Trophoblast cell (in vitro differentiated cells and primary cell): ENCODE measurements around the gene CDYL.

Source experiments
- DNase-seq, 2 donors: peaks; one replicate each; pipeline ENCODE4 v3.0.0-alpha.2; 2016
- H2AFZ ChIP-seq: 2 replicates; pipeline ENCODE4 v1.6.1; 2013; ENCODE audit warnings: low read length, moderate library complexity, mild to moderate bottlenecking; ENCODE audit not compliant: insufficient read depth, poor library complexity
- H2AK5ac ChIP-seq: 2 replicates; pipeline ENCODE4 v1.6.1; 2013; ENCODE audit warnings: mild to moderate bottlenecking, low read length
- H2BK120ac ChIP-seq: 2 replicates; pipeline ENCODE4 v1.6.1; 2013; ENCODE audit warnings: low read length, mild to moderate bottlenecking, moderate library complexity; ENCODE audit not compliant: insufficient read depth, poor library complexity
- H2BK12ac ChIP-seq: 2 replicates; pipeline ENCODE4 v1.6.1; 2013; ENCODE audit warnings: mild to moderate bottlenecking, low read length, moderate library complexity
- H2BK5ac ChIP-seq: 2 replicates; pipeline ENCODE4 v1.6.1; 2013; ENCODE audit warnings: low read length, low read depth, moderate library complexity, mild to moderate bottlenecking; ENCODE audit not compliant: poor library complexity
- H3K14ac ChIP-seq: 2 replicates; pipeline ENCODE4 v1.6.1; 2013; ENCODE audit warnings: mild to moderate bottlenecking, low read length
- H3K18ac ChIP-seq: 2 replicates; pipeline ENCODE4 v1.6.1; 2013; ENCODE audit warnings: mild to moderate bottlenecking, low read length
- H3K23ac ChIP-seq: 2 replicates; pipeline ENCODE4 v1.6.1; 2013; ENCODE audit warnings: low read length
- H3K27ac ChIP-seq: 2 replicates; pipeline ENCODE4 v1.5.1; 2013; ENCODE audit warnings: low read depth, mild to moderate bottlenecking, inconsistent platforms, low read length, moderate library complexity
- H3K27me3 ChIP-seq: 2 replicates; pipeline ENCODE4 v1.6.1; 2013; ENCODE audit warnings: inconsistent platforms, mild to moderate bottlenecking, low read length, moderate library complexity; ENCODE audit not compliant: insufficient read depth
- H3K36me3 ChIP-seq, 2 experiments: 1 replicate in 1 of 2; 2 replicates in 1 of 2; pipeline ENCODE4 v1.6.1; 2013; ENCODE audit warnings: low read length in 2 of 2, mild to moderate bottlenecking in 2 of 2, moderate library complexity in 1 of 2; ENCODE audit not compliant: insufficient read depth in 2 of 2, control insufficient read depth in 1 of 2
- H3K4ac ChIP-seq: 2 replicates; pipeline ENCODE4 v1.6.1; 2013; ENCODE audit warnings: low read depth, mild to moderate bottlenecking, low read length, moderate library complexity
- H3K4me1 ChIP-seq, 2 experiments: 1 replicate in 1 of 2; 2 replicates in 1 of 2; pipeline ENCODE4 v1.6.1; 2013; ENCODE audit warnings: low read length in 2 of 2, mild to moderate bottlenecking in 2 of 2, moderate library complexity in 1 of 2; ENCODE audit not compliant: insufficient read depth in 2 of 2, control insufficient read depth in 1 of 2
- H3K4me2 ChIP-seq: 2 replicates; pipeline ENCODE4 v1.6.1; 2013; ENCODE audit warnings: inconsistent platforms, mild to moderate bottlenecking, low read length, moderate library complexity
- H3K4me3 ChIP-seq: 2 replicates; pipeline ENCODE4 v1.5.1; 2013; ENCODE audit warnings: mild to moderate bottlenecking, low read depth, low read length, inconsistent platforms
- H3K79me1 ChIP-seq: one replicate; pipeline ENCODE4 v1.6.1; 2013; ENCODE audit warnings: low read length
- H3K79me2 ChIP-seq: 2 replicates; pipeline ENCODE4 v1.6.1; 2013; ENCODE audit warnings: low read length, mild to moderate bottlenecking; ENCODE audit not compliant: control insufficient read depth, insufficient read depth, poor library complexity
- H3K9ac ChIP-seq: 2 replicates; pipeline ENCODE4 v1.6.1; 2013; ENCODE audit warnings: mild to moderate bottlenecking, low read length
- H3K9me3 ChIP-seq: 2 replicates; pipeline ENCODE4 v1.6.1; 2013; ENCODE audit warnings: low read depth, mild to moderate bottlenecking, control low read depth, inconsistent platforms, low read length; ENCODE audit not compliant: insufficient read depth
- H4K12ac ChIP-seq: 2 replicates; pipeline ENCODE4 v1.6.1; 2013; ENCODE audit warnings: low read depth, mild to moderate bottlenecking, low read length, moderate library complexity
- H4K8ac ChIP-seq: 2 replicates; pipeline ENCODE4 v1.6.1; 2013; ENCODE audit warnings: low read depth, mild to moderate bottlenecking, low read length, moderate library complexity
- H4K91ac ChIP-seq: one replicate; pipeline ENCODE4 v1.6.1; 2013; ENCODE audit warnings: low read depth, mild to moderate bottlenecking, low read length, moderate library complexity
- WGBS: extraction: QIAGEN DNeasy Blood & Tissue Kit; methylation state at CpG from one replicate; pipeline ENCODE4 v1.1.7; 2013; ENCODE audit warnings: missing lambda C conversion rate; ENCODE audit not compliant: insufficient read length, insufficient coverage; ENCODE audit errors: extremely low coverage; 5-methylcytosine and 5-hydroxymethylcytosine counted together

The CDYL gene

DNA sequence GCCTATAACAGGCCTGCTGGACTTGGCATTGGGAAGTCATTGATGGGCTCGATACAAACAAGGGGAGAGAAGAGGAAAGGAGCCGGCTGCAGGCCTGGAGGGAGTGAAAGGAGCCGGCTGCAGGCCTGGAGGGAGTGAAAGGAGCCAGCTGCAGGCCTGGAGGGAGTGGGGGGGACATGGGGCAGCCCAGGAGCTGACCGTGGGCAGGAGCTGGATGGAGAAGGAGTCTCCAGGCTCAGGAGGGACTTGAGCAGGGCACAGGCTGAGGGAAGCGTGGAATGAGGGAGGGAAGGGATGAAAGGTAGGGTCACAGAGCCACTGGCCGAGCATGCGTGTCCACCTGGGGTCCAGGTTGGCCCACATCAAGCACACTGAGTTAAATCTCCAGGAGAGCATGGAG is 195.6 kb downstream of the CDYL start:
- H2BK5ac ChIP-seq = no peak overlapping the region
- no peaks in the 10 kb centered on the region for H3K79me2 ChIP-seq
- no peak overlapping the region for H4K12ac ChIP-seq
- DNase-seq = no peak
- H2AK5ac ChIP-seq = peak overlapping the region; percentile 30
- H3K18ac ChIP-seq = no peak overlapping the region
- peak overlapping the region; percentile 61 for H2BK12ac ChIP-seq
- no peaks in the 10 kb centered on the region for H3K9me3 ChIP-seq
- no peak overlapping the region for H3K9ac ChIP-seq
- no peak overlapping the region for H3K27ac ChIP-seq
- H4K91ac ChIP-seq = no peak overlapping the region
- peaks cover 3% of the 10 kb centered on the region for H3K79me1 ChIP-seq
- WGBS = no CpG with 5 or more reads among the region's 7 CpGs
- no peak overlapping the region for H3K4ac ChIP-seq
- H2BK120ac ChIP-seq = no peak overlapping the region
- peak overlapping the region; percentile 6 for H3K14ac ChIP-seq
- no peaks in the 10 kb centered on the region for H3K36me3 ChIP-seq
- H3K4me1 ChIP-seq = peaks cover 16 to 22% of the 10 kb centered on the region in 2 experiments
- peak overlapping the region; percentile 62 for H3K23ac ChIP-seq
- H4K8ac ChIP-seq = no peak overlapping the region
- H3K4me3 ChIP-seq = peak overlapping the region; percentile 45
- H3K4me2 ChIP-seq = no peak overlapping the region
- H2AFZ ChIP-seq = no peak overlapping the region
- H3K27me3 ChIP-seq = no peaks in the 10 kb centered on the region

DNA sequence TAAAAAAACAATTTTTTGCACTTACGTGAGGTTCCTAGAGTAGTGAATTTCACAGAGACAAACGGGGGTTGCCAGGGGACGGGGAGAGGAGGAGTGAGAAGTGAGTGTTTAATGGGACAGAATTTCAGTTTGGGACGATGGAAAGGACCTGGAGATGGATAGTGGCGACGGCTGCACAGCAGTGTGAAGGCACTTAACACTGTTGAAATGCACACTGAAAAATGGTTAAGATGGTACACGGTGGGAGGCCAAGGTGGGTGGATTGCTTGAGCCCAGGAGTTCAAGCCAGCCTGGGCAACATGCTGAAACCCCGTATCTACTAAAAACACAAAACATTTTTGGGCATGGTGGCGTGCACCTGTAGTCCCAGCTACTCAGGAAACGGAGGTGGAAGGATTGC is 196.2 kb downstream of the CDYL start:
- H2AK5ac ChIP-seq = no peak overlapping the region
- H3K14ac ChIP-seq = no peak overlapping the region
- H3K18ac ChIP-seq = no peak overlapping the region
- no peak overlapping the region for H2BK12ac ChIP-seq
- no peak for DNase-seq
- no peak overlapping the region for H4K8ac ChIP-seq
- H3K27ac ChIP-seq = no peak overlapping the region
- no peaks in the 10 kb centered on the region for H3K9me3 ChIP-seq
- H3K79me1 ChIP-seq = peaks cover 3% of the 10 kb centered on the region
- H3K36me3 ChIP-seq = no peaks in the 10 kb centered on the region
- no peak overlapping the region for H4K12ac ChIP-seq
- no peak overlapping the region for H2BK5ac ChIP-seq
- H3K4me3 ChIP-seq = no peak overlapping the region
- H3K4me1 ChIP-seq = peaks cover 16 to 22% of the 10 kb centered on the region in 2 experiments
- H3K4me2 ChIP-seq = no peak overlapping the region
- WGBS = 100% methylated on average over 2 of the region's 10 CpGs
- no peak overlapping the region for H3K23ac ChIP-seq
- no peak overlapping the region for H3K4ac ChIP-seq
- no peaks in the 10 kb centered on the region for H3K79me2 ChIP-seq
- H2BK120ac ChIP-seq = no peak overlapping the region
- H3K27me3 ChIP-seq = no peaks in the 10 kb centered on the region
- H4K91ac ChIP-seq = no peak overlapping the region
- no peak overlapping the region for H2AFZ ChIP-seq
- H3K9ac ChIP-seq = no peak overlapping the region

DNA sequence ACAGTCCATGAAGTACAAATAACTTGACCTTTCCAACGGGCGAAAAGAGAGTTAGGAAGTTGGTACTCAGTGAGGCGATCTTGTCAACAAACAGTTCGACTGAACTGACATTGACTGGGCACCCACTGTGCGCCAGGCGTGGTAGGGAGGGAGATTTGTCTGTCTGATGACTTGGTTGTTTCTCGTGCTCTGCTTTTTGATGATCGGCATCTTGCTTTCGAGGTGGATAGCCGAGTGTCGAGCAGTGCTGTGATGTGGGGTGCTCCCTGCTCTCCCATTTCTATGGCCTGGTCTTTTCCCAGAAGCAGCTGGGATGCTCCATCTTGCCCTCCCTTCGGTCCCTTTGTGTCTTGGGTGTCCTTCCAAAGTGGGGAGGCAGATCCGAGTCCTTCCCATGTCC is 197.2 kb downstream of the CDYL start:
- Histone ChIP-seq H3K18ac (no peak overlapping the region), H3K27me3 (no peaks in the 10 kb centered on the region), H2BK5ac (no peak overlapping the region), H2BK12ac (no peak overlapping the region), H3K36me3 (no peaks in the 10 kb centered on the region), H3K9me3 (peaks cover 2% of the 10 kb centered on the region), H2AK5ac (no peak overlapping the region), H3K4me2 (no peak overlapping the region), H3K27ac (peak overlapping the region; percentile 42), H3K79me1 (peaks cover 3% of the 10 kb centered on the region), H3K14ac (no peak overlapping the region), H4K8ac (no peak overlapping the region), H3K4me1 (peaks cover 16 to 22% of the 10 kb centered on the region in 2 experiments), H3K79me2 (no peaks in the 10 kb centered on the region), H4K12ac (no peak overlapping the region), H4K91ac (peak overlapping the region; percentile 7), H3K4ac (no peak overlapping the region), H2AFZ (no peak overlapping the region), H2BK120ac (no peak overlapping the region), H3K9ac (no peak overlapping the region), H3K23ac (no peak overlapping the region), H3K4me3 (no peak overlapping the region)
- DNase-seq = no peak
- WGBS = no CpG with 5 or more reads among the region's 13 CpGs

DNA sequence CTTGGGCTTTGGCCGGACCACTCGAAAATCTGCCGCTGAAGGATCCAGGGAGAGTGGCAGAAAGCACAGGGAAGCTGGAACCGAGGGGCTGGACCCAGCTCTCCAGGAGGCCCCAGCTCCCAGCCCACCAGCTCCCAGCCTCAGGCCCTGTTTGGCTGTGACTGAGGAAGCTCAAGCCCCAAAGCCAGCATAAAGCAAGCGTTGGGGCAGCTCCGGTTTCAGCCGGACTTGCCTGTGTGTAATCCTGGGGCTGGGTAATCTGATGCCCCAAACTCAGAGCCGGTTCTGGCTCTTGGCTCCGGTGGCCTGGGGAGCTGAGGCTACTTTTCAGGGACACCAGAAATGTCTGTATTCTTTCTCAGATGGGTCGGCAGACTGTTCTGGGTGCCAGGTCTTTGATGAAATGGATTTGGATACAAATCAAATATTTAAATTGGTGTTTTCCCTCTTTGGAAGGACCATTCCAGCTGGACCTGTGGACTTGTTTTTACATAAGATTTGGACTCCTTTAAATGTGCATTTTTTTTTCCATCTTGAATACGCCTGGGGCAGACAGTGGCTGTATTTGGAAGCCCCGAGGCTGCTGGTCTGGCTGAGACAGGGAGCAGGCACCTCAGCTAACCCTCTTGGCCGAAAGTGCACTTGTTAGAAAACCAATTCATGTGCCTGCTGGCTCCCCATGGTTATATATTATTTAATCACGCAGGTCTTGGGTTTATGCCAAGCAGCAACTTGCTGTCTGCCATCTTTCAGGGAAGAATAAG is 198.0 kb downstream of the CDYL start:
- Histone ChIP-seq H3K4me2 (peak overlapping the region; percentile 32), H3K9me3 (peaks cover 2% of the 10 kb centered on the region), H2BK120ac (peak overlapping the region; percentile 7), H4K12ac (no peak overlapping the region), H3K36me3 (peaks cover 0 to 1% of the 10 kb centered on the region in 2 experiments), H4K8ac (no peak overlapping the region), H3K23ac (no peak overlapping the region), H2AK5ac (no peak overlapping the region), H3K9ac (no peak overlapping the region), H2BK5ac (peak overlapping the region; percentile 15), H3K27me3 (no peaks in the 10 kb centered on the region), H4K91ac (peak overlapping the region; percentile 7), H3K79me2 (no peaks in the 10 kb centered on the region), H3K4me3 (no peak overlapping the region), H3K4ac (no peak overlapping the region), H2AFZ (no peak overlapping the region), H3K27ac (peak overlapping the region; percentile 42), H2BK12ac (no peak overlapping the region), H3K14ac (no peak overlapping the region), H3K4me1 (peaks cover 16 to 22% of the 10 kb centered on the region in 2 experiments), H3K18ac (no peak overlapping the region), H3K79me1 (peaks cover 3% of the 10 kb centered on the region)
- WGBS = no CpG with 5 or more reads among the region's 14 CpGs
- DNase-seq = peak in 1 of 2 donors; percentile 41
